Nephron progenitor cell (in vitro differentiated cells): ENCODE measurements around the gene DYNLT5.

Source experiments
- DNase-seq: peaks from one replicate; pipeline ENCODE4 v3.0.0; 2021
- H3K27ac Mint-ChIP-seq: 2 replicates; pipeline ENCODE4 v1.8.0; 2021; ENCODE audit warnings: mild to moderate bottlenecking, moderate library complexity, mixed read lengths
- H3K27me3 Mint-ChIP-seq: 2 replicates; pipeline ENCODE4 v1.8.0; 2021; ENCODE audit warnings: mild to moderate bottlenecking, low read depth, mixed read lengths; ENCODE audit not compliant: poor library complexity
- H3K36me3 Mint-ChIP-seq: 2 replicates; pipeline ENCODE4 v1.8.0; 2021; ENCODE audit warnings: low read depth, mixed read lengths
- H3K4me1 Mint-ChIP-seq: 2 replicates; pipeline ENCODE4 v1.8.0; 2021; ENCODE audit warnings: mixed read lengths
- H3K4me3 Mint-ChIP-seq: 2 replicates; pipeline ENCODE4 v1.8.0; 2021; ENCODE audit warnings: mild to moderate bottlenecking, moderate library complexity, mixed read lengths
- H3K9me3 Mint-ChIP-seq: 2 replicates; pipeline ENCODE4 v1.8.0; 2021; ENCODE audit warnings: mild to moderate bottlenecking, moderate library complexity, mixed read lengths
- CTCF ChIP-seq: fragments of 200-600 bp; sonication (generic); IDR thresholded peaks from 2 replicates; pipeline ENCODE4 v1.5.0; 2021; ENCODE audit warnings: antibody characterized with exemption

Gene DYNLT5

DNA sequence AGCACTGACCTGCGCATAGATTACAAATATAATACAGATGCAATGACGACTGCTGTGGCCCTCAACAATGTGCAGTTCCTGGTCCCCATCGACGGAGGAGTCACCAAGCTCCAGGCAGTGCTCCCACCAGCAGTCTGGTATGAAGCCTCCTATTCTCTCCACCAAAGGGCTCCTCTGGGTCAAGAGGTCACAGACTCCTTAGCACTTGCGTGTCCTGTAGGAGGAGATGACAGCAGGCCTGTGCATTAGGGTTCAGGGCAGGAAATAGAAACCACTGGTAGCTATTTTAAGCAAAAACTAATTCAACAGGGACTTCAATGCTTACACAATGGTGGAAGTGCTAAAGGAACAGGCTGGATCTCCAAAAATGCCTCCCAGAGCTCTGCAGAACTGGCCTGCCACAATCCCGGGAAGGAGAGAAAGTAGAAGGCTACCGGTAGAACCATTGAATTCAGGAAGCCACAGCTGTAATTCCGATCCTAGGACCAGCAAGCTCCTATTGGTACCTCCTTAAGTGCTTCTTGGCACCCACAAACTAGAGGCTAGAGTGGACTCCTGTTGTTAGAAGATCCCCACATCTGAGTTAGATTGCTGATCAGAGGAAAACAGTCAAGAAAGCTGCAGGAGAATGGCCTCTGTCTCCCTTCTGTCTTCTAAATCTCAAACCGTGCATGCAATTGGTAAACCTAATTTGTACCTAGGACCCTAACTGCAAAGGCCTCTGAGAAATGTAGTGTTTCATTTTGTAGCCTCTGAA lies 12.7 kb upstream of the DYNLT5 start:
- Mint-ChIP-seq H3K9me3 (peaks cover 3% of the 10 kb centered on the region), H3K27me3 (no peaks in the 10 kb centered on the region), H3K36me3 (no peaks in the 10 kb centered on the region), H3K4me1 (peaks cover 10% of the 10 kb centered on the region), H3K27ac (no peak overlapping the region), H3K4me3 (no peak overlapping the region)
- no peak for DNase-seq
- no peak for TF ChIP-seq CTCF

- H3K27me3 Mint-ChIP-seq, result peaks cover 15% of the 10 kb centered on the region
- peaks cover 3% of the 10 kb centered on the region for H3K9me3 Mint-ChIP-seq
- H3K4me3 Mint-ChIP-seq, result no peak overlapping the region
- H3K27ac Mint-ChIP-seq, result no peak overlapping the region
- no peak for TF ChIP-seq CTCF
- no peaks in the 10 kb centered on the region for H3K36me3 Mint-ChIP-seq
- no peak for DNase-seq
- no peaks in the 10 kb centered on the region for H3K4me1 Mint-ChIP-seq
These were observed 6.8 kb upstream of the DYNLT5 start for GRCh38 chr1:66745451-66745850.

DNA sequence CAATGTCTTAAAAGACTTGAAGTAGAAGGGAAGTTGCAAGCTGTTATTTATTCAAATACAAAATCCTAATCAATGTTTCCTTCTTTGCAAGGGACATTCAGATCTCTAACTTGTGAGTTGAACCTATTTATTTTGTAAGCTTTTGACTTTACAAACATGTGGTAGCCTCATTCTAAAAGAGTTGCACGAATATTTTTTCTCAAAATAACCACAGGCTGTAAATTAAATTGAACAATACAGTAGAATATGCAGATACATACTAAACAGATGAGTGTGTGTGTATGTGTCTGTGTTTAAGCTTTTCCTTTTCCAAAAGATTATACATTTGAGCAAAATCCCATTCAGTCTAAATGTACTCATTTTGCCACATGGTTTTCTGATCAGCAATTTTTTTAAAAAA lies 4.8 kb upstream of the DYNLT5 start:
- H3K27me3 Mint-ChIP-seq, result peaks cover 31% of the 10 kb centered on the region
- no peaks in the 10 kb centered on the region for H3K9me3 Mint-ChIP-seq
- no peak overlapping the region for H3K4me3 Mint-ChIP-seq
- no peak overlapping the region for H3K27ac Mint-ChIP-seq
- peaks cover 8% of the 10 kb centered on the region for H3K4me1 Mint-ChIP-seq
- DNase-seq, result no peak
- no peaks in the 10 kb centered on the region for H3K36me3 Mint-ChIP-seq
- TF ChIP-seq CTCF, result no peak

DNA sequence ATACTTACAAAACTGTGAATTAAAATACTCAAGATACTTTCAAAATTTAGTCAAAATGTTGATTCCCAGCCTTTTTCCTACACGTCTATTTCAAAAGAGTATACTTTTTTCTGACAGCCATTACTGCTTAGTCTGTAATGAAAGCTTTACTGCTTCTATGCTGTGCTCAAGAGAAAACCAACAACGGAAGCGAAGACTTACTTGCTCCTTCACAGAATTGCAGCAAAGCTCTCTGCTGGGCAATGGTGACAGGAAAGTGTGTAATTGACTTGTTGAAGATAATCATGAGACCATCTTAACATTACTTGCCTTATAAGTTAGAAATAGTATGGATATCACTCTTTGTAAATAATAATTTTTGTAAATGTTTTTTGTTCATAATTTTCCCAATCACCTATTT lies 1.7 kb upstream of the DYNLT5 start:
- H3K36me3 Mint-ChIP-seq, result no peaks in the 10 kb centered on the region
- no peak overlapping the region for H3K4me3 Mint-ChIP-seq
- no peak for TF ChIP-seq CTCF
- peaks cover 38% of the 10 kb centered on the region for H3K27me3 Mint-ChIP-seq
- H3K27ac Mint-ChIP-seq, result no peak overlapping the region
- peaks cover 15% of the 10 kb centered on the region for H3K4me1 Mint-ChIP-seq
- DNase-seq, result no peak
- no peaks in the 10 kb centered on the region for H3K9me3 Mint-ChIP-seq

- Mint-ChIP-seq H3K36me3 (no peaks in the 10 kb centered on the region), H3K27me3 (peaks cover 37% of the 10 kb centered on the region), H3K9me3 (no peaks in the 10 kb centered on the region), H3K27ac (no peak overlapping the region), H3K4me3 (no peak overlapping the region), H3K4me1 (peaks cover 15% of the 10 kb centered on the region)
- DNase-seq, result no peak
- no peak for TF ChIP-seq CTCF
These were observed 1.1 kb upstream of the DYNLT5 start for GRCh38 chr1:66751160-66751559.
